GM23248 (cell line): ENCODE data around the gene RETREG1. TPM values are rescaled to one million over a fixed set of nuclear protein-coding genes. Genes with fewer than 3 reads are reported as not detected.

Experiments
- DNase-seq: peaks from one replicate; pipeline ENCODE4 v3.0.0-alpha.2; 2015
- H2AFZ ChIP-seq: fragments of 200-600 bp; sonication (generic); 2 replicates; pipeline ENCODE4 v1.6.1; 2016; ENCODE audit warnings: antibody characterized with exemption
- H3F3A ChIP-seq: fragments of 200-600 bp; sonication (generic); 2 replicates; pipeline ENCODE4 v1.6.1; 2016; ENCODE audit warnings: mild to moderate bottlenecking, antibody characterized with exemption, mixed run types; ENCODE audit not compliant: insufficient read depth
- H3K27ac ChIP-seq: fragments of 200-600 bp; sonication (generic); 2 replicates; pipeline ENCODE4 v1.5.1; 2016; ENCODE audit warnings: mild to moderate bottlenecking
- H3K27me3 ChIP-seq: fragments of 200-600 bp; sonication (generic); replicated peaks from 2 replicates; pipeline ENCODE4 v1.6.1; 2016; ENCODE audit warnings: mild to moderate bottlenecking; ENCODE audit not compliant: insufficient read depth
- H3K36me3 ChIP-seq: fragments of 200-600 bp; sonication (generic); 2 replicates; pipeline ENCODE4 v1.6.1; 2016; ENCODE audit warnings: low read depth, mild to moderate bottlenecking
- H3K4me1 ChIP-seq: fragments of 200-600 bp; sonication (generic); 2 replicates; pipeline ENCODE4 v1.6.1; 2016; ENCODE audit warnings: mild to moderate bottlenecking; ENCODE audit not compliant: insufficient read depth
- H3K4me2 ChIP-seq: fragments of 200-600 bp; sonication (generic); one replicate; pipeline ENCODE4 v1.6.1; 2016; ENCODE audit warnings: mild to moderate bottlenecking; ENCODE audit not compliant: unreplicated experiment
- H3K4me3 ChIP-seq: fragments of 200-600 bp; sonication (generic); 2 replicates; pipeline ENCODE4 v1.5.1; 2016; ENCODE audit warnings: mild to moderate bottlenecking
- H3K79me2 ChIP-seq: fragments of 200-600 bp; sonication (generic); 2 replicates; pipeline ENCODE4 v1.6.1; 2016; ENCODE audit warnings: mild to moderate bottlenecking; ENCODE audit not compliant: insufficient read depth
- H3K9ac ChIP-seq: fragments of 200-600 bp; sonication (generic); 2 replicates; pipeline ENCODE4 v1.6.1; 2016; ENCODE audit warnings: mild to moderate bottlenecking
- H3K9me2 ChIP-seq: fragments of 200-600 bp; sonication (generic); 2 replicates; pipeline ENCODE4 v1.6.1; 2016; ENCODE audit warnings: mixed run types, mild to moderate bottlenecking, moderate library complexity; ENCODE audit not compliant: insufficient read depth
- H3K9me3 ChIP-seq: fragments of 200-600 bp; sonication (generic); one replicate; pipeline ENCODE4 v1.6.1; 2017; ENCODE audit warnings: low read depth
- H4K20me1 ChIP-seq: fragments of 200-600 bp; sonication (generic); 2 replicates; pipeline ENCODE4 v1.6.0; 2016; ENCODE audit not compliant: insufficient read depth
- EZH2 ChIP-seq: fragments of 200-600 bp; sonication (generic); IDR thresholded peaks from 2 replicates; pipeline ENCODE4 v1.6.1; 2018; ENCODE audit warnings: antibody characterized with exemption, mild to moderate bottlenecking; ENCODE audit not compliant: insufficient read depth, poor library complexity, severe bottlenecking
- EZH2phosphoT487 ChIP-seq: fragments of 200-600 bp; sonication (generic); IDR thresholded peaks from 2 replicates; pipeline ENCODE4 v1.6.1; 2018; ENCODE audit warnings: antibody characterized with exemption, moderate library complexity, mild to moderate bottlenecking, low read depth; ENCODE audit not compliant: insufficient read depth
- WGBS, 2 experiments: methylation state at CpG; one replicate each; pipeline ENCODE4 v1.1.6; 2015 to 2017; ENCODE audit warnings: low lambda C conversion rate in 2 of 2, low coverage in 1 of 2; ENCODE audit errors: missing lambda C conversion rate in 2 of 2; 5-methylcytosine and 5-hydroxymethylcytosine counted together
- in situ Hi-C: fragments of 300-500 bp; cut with MboI; formaldehyde crosslinking; loops from 2 replicates; pipeline ENCODE4 v1.15.0; 2020
- polyA plus RNA-seq: library from polyadenylated mRNA; unstranded; fragments of >200 nt; fragmentation: Nextera tagmentation; extraction: Ambion mirVana; gene quantifications from 2 replicates; pipeline ENCODE4 v1.2.1, GENCODE V29; 2016
- small RNA-seq: library from RNA; depleted of rRNA; stranded (forward); fragments of <200 nt; gene quantifications from one replicate; pipeline ENCODE3, GENCODE V24; 2014; ENCODE audit warnings: low read depth, low replicate concordance
- total RNA-seq: library from RNA; depleted of rRNA; stranded (reverse); fragments of >200 nt; shearing (Covaris generic); gene quantifications from 2 replicates; pipeline ENCODE4 v1.2.3, GENCODE V29; 2014; rRNA removed

The RETREG1 gene
- total and polyA plus RNA-seq, 2 experiments from 2014 or later = 0.22 to 1.1 TPM

DNA sequence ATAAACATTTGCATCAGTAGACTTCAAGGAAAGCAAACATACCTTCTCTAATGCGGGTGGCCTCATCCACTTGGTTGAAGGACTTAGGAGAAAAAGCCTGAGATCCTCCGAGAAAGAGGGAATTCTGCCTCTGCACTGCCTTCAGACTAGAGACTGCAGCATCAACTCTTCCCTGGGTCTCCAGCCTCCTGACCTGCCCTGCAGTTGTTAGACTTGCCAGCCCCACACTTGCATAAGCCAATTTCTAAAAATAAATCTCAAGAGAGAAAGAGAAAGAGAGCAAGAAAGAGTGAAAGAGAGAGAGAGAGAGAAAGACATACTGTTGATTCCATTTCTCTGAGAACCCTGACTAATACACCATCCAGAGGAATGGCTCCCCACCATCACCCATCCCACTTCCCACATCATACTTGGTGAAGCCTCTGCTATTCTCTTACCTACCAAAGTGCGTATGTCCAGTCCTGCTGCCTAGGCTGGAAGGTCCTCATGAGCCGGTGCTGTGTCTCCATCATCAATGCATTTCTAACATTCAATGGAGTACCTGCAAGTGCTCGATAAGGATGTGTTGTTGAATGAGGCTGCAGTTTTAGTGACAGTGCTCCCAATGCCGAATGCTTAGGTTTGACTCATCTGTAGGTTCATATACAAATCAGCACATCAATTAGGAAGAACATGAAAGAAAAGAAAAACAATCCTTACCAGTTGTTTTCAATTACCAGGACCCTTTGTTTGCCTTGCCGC is 186.3 kb downstream of the RETREG1 start:
- Histone ChIP-seq H3K9me2 (no peaks in the 10 kb centered on the region), H3K27me3 (peaks cover 12% of the 10 kb centered on the region; the same call in 1 of the 2 replicates), H4K20me1 (no peaks in the 10 kb centered on the region), H3K36me3 (no peaks in the 10 kb centered on the region), H3K4me1 (no peaks in the 10 kb centered on the region), H2AFZ (no peak overlapping the region), H3F3A (no peaks in the 10 kb centered on the region), H3K4me3 (no peak overlapping the region), H3K79me2 (no peaks in the 10 kb centered on the region), H3K4me2 (no peak overlapping the region), H3K9me3 (no peaks in the 10 kb centered on the region), H3K9ac (no peak overlapping the region), H3K27ac (no peak overlapping the region)
- no peak for DNase-seq
- WGBS, 2 experiments = 66 to 71% methylated on average over 7 of the region's 7 CpGs
- TF ChIP-seq EZH2 = no peak
- TF ChIP-seq EZH2phosphoT487 = no peak
- in situ Hi-C loops = no loop called here

DNA sequence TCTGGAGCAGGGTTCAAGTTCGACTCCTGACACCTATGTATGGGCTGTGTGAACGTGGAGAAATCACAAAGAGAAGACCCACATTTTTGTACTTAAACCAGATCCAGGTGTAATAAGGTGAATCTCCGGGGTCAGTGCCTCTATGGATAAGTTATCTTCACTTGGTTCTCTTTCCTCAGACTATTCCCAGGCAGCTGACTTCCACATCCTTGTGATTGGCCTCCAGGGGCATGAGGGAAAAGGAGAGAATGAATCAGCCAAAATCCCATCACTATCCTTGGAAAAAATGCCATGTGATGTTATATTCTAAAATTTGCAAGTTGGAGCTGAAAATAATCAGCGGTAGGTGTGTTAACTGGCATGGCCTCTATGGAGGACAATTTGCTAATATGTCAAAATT is 188.4 kb downstream of the RETREG1 start:
- in situ Hi-C loops = no loop called here
- no peaks in the 10 kb centered on the region for H3F3A ChIP-seq
- H3K9me3 ChIP-seq = no peaks in the 10 kb centered on the region
- 44 to 51% methylated on average over 4 of the region's 4 CpGs for WGBS, 2 experiments
- H3K27me3 ChIP-seq = peaks cover 12% of the 10 kb centered on the region; the same call in 1 of the 2 replicates
- no peaks in the 10 kb centered on the region for H3K9me2 ChIP-seq
- H3K4me2 ChIP-seq = no peak overlapping the region
- TF ChIP-seq EZH2 (no peak), EZH2phosphoT487 (no peak)
- H3K4me3 ChIP-seq = no peak overlapping the region
- no peaks in the 10 kb centered on the region for H4K20me1 ChIP-seq
- no peaks in the 10 kb centered on the region for H3K36me3 ChIP-seq
- no peak overlapping the region for H3K9ac ChIP-seq
- H2AFZ ChIP-seq = no peak overlapping the region
- H3K4me1 ChIP-seq = no peaks in the 10 kb centered on the region
- H3K27ac ChIP-seq = no peak overlapping the region
- DNase-seq = no peak
- H3K79me2 ChIP-seq = no peaks in the 10 kb centered on the region

GRCh38 chr5:16427587-16427986 is 189.2 kb downstream of the RETREG1 start:
- Histone ChIP-seq H4K20me1 (no peaks in the 10 kb centered on the region), H3K4me2 (no peak overlapping the region), H3K4me1 (no peaks in the 10 kb centered on the region), H3K79me2 (no peaks in the 10 kb centered on the region), H3K27ac (no peak overlapping the region), H3K9me2 (no peaks in the 10 kb centered on the region), H3K27me3 (peaks cover 5% of the 10 kb centered on the region; the same call in 1 of the 2 replicates), H2AFZ (no peak overlapping the region), H3F3A (no peaks in the 10 kb centered on the region), H3K4me3 (no peak overlapping the region), H3K9ac (no peak overlapping the region), H3K36me3 (no peaks in the 10 kb centered on the region), H3K9me3 (no peaks in the 10 kb centered on the region)
- no peak for DNase-seq
- in situ Hi-C loops = no loop called here
- 27 to 29% methylated on average over 11 of the region's 11 CpGs for WGBS, 2 experiments
- no peak for TF ChIP-seq EZH2
- TF ChIP-seq EZH2phosphoT487 = no peak

Small RNA genes lying within 50 kb of the gene (small RNA-seq; reads per million reads assigned to genes)
- not detected for gene RF00019

Other genes with a start within 250 kb of the RETREG1 start
- gene ZNF622, start 151.2 kb downstream of the RETREG1 start, total RNA-seq = 50.7 and 58.1 TPM in 2 replicates
- gene ZNF622, start 151.2 kb downstream of the RETREG1 start, polyA plus RNA-seq = 52.1 and 54.6 TPM in 2 replicates